ENCODE data around the gene COL8A1. TPM values are rescaled to one million over a fixed set of nuclear protein-coding genes. Genes with fewer than 3 reads are reported as not detected.

The COL8A1 gene
- total RNA-seq, 2 experiments from 2014 or later = not detected

Other genes starting within 250 kb of the COL8A1 start
- gene CMSS1, start 179.3 kb downstream of the COL8A1 start, total RNA-seq = 100 to 1,000 TPM; 121 to 122 TPM

All from activated naive CD8-positive, alpha-beta T cell treated with anti-CD3 and anti-CD28 coated beads for 36 hours (primary cell).